Measurements from ENCODE around the gene ZBTB44. TPM values are rescaled to one million over a fixed set of nuclear protein-coding genes. Genes with fewer than 3 reads are reported as not detected.

Gene ZBTB44
- polyA plus RNA-seq, 1 experiment, result 18.7 TPM

DNA sequence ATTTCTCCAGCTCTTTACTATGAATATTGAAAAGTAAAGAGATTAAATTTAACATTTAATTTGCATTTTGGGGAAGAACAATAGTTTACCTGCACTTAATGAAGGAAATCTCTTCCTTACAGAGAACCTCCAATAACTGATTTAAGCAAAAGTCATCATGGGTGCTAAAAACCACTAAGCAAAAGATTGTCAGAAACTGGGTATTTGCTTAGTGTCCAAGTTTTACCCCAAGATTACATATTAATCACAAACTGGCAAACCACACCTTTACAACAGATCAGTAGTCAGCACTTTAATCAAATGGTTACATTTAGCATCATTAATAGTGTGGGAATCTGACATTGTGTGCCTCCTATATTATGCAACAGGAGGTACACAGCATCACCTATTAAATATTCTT is 2.7 kb downstream of the ZBTB44 start:
- POLR2A ChIA-PET, result no interaction called here
- CTCF ChIA-PET, result no interaction called here
- no peak for DNase-seq (ENCODE audit: low read depth, low spot score)
- Histone ChIP-seq H3K4me3 (ENCODE audit: low read depth, low read length) (no peak overlapping the region), H3K27ac (ENCODE audit: low read depth, low read length) (no peak overlapping the region), H3K27me3 (ENCODE audit: control insufficient read depth, insufficient read depth, low read length) (no peaks in the 10 kb centered on the region), H3K9me3 (ENCODE audit: control insufficient read depth, insufficient read depth, low read length) (peaks cover 8% of the 10 kb centered on the region; the same call in 1 of the 2 replicates)
- TF ChIP-seq, protein P1, sequence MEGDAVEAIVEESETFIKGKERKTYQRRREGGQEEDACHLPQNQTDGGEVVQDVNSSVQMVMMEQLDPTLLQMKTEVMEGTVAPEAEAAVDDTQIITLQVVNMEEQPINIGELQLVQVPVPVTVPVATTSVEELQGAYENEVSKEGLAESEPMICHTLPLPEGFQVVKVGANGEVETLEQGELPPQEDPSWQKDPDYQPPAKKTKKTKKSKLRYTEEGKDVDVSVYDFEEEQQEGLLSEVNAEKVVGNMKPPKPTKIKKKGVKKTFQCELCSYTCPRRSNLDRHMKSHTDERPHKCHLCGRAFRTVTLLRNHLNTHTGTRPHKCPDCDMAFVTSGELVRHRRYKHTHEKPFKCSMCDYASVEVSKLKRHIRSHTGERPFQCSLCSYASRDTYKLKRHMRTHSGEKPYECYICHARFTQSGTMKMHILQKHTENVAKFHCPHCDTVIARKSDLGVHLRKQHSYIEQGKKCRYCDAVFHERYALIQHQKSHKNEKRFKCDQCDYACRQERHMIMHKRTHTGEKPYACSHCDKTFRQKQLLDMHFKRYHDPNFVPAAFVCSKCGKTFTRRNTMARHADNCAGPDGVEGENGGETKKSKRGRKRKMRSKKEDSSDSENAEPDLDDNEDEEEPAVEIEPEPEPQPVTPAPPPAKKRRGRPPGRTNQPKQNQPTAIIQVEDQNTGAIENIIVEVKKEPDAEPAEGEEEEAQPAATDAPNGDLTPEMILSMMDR (IDR thresholded peaks at IDR 0.05; ENCODE audit: low read depth, low read length), result no peak

DNA sequence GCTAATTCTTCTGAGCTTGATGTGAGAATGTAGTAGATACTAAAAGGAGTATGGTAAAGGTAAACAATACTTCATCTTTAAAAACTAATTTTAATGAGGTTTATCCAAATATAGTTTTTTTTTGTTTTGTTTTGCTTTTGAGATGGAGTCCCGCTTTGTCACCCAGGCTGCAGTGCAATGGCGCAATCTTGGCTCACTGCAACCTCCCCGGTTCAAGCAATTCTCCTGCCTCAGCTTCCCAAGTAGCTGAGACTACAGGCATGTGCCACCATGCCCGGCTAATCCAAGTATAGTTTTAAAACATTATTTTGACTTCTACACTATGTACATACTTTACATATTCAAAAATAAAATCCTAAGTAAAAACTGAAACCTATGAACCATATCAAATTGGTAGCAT is 4.1 kb downstream of the ZBTB44 start:
- ChIA-PET POLR2A (interaction anchor here (0.7 kb wide), 1 partner anchor 94 kb away, joined by 3 read pairs; no protein-coding TSS in a partner anchor), CTCF (interaction anchor here (1.4 kb wide), 1 partner anchor 79 kb away, joined by 4 read pairs; no protein-coding TSS in a partner anchor)
- TF ChIP-seq, protein P1 (IDR thresholded peaks at IDR 0.05; ENCODE audit: low read depth, low read length), result no peak
- H3K4me3 ChIP-seq (ENCODE audit: low read depth, low read length), result no peak overlapping the region
- peaks cover 8% of the 10 kb centered on the region; the same call in 1 of the 2 replicates for H3K9me3 ChIP-seq (ENCODE audit: control insufficient read depth, insufficient read depth, low read length)
- no peak overlapping the region for H3K27ac ChIP-seq (ENCODE audit: low read depth, low read length)
- no peak for DNase-seq (ENCODE audit: low read depth, low spot score)
- H3K27me3 ChIP-seq (ENCODE audit: control insufficient read depth, insufficient read depth, low read length), result no peaks in the 10 kb centered on the region

DNA sequence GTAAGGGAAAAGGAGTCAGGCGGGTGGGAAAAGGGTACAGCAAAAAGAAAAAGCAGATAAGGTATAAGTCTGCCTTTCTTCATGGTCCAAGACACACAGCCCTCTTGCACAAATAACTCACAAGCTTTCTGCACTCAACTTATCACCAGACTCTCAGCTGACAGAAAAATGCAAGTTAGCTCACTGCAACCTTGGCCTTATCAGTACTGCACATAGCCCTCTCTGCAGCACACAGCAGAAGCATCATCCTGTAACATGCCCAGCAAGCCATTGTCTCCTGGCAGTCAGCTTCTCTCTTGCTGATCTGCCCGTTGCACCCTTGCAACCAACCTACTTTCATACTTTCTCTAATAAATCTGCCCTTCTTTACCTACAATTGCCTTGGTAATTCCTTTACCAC is 5.8 kb downstream of the ZBTB44 start:
- TF ChIP-seq, protein P1 (IDR thresholded peaks at IDR 0.05; ENCODE audit: low read depth, low read length), result no peak
- CTCF ChIA-PET, result interaction anchor here (0.6 kb wide), 1 partner anchor 26 kb away, joined by 3 read pairs; no protein-coding TSS in a partner anchor
- Histone ChIP-seq H3K9me3 (ENCODE audit: control insufficient read depth, insufficient read depth, low read length) (0 out of 2 replicates have a peak, but pooled peaks cover 4% of the 10 kb centered on the region), H3K27me3 (ENCODE audit: control insufficient read depth, insufficient read depth, low read length) (no peaks in the 10 kb centered on the region), H3K4me3 (ENCODE audit: low read depth, low read length) (no peak overlapping the region), H3K27ac (ENCODE audit: low read depth, low read length) (no peak overlapping the region)
- POLR2A ChIA-PET, result no interaction called here
- no peak for DNase-seq (ENCODE audit: low read depth, low spot score)

DNA sequence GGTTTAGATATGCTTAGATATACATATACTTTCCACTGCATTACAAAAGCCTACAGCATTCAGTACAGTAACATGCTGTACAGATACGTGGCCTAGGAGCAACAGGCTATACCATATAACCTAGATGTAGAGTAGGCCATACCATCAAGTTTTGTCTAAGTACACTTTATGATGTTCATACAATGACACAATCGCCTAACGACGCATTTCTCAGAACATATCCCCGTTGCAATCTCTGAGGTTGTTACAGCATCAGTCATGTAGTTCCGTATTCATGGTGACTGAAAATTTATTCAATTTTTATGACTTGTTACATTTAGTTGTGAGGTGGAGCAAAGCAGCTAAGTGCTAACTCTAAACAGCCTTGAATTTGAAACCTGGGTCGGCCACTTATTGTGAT is 6.7 kb downstream of the ZBTB44 start:
- POLR2A ChIA-PET, result no interaction called here
- Histone ChIP-seq H3K9me3 (ENCODE audit: control insufficient read depth, insufficient read depth, low read length) (0 out of 2 replicates have a peak, but pooled peaks cover 4% of the 10 kb centered on the region), H3K4me3 (ENCODE audit: low read depth, low read length) (no peak overlapping the region), H3K27me3 (ENCODE audit: control insufficient read depth, insufficient read depth, low read length) (no peaks in the 10 kb centered on the region), H3K27ac (ENCODE audit: low read depth, low read length) (no peak overlapping the region)
- TF ChIP-seq, protein P1 (IDR thresholded peaks at IDR 0.05; ENCODE audit: low read depth, low read length), result no peak
- no peak for DNase-seq (ENCODE audit: low read depth, low spot score)
- CTCF ChIA-PET, result no interaction called here

DNA sequence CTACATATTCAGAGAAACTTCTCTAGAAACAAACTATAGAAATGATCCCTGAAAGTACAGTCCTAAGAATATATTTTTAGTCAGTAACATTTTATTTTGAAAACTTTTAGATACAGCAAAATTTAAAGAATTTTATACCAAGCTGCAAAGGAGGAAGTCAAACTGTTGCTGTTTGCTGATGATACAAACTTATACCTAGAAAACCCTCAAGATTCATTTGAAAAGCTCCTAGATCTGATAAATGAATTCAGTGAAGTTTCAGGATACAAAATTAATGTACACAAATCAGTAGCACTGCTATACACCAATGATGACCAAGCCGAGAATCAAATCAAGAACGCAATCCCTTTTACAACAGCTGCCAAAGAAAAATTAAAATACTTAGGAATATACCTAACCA is 10.1 kb downstream of the ZBTB44 start:
- ChIA-PET CTCF (interaction anchor here (0.6 to 1.0 kb wide), 2 partner anchors 10 to 554 kb away, joined by 3 read pairs; no protein-coding TSS in a partner anchor), POLR2A (no interaction called here)
- Histone ChIP-seq H3K27me3 (ENCODE audit: control insufficient read depth, insufficient read depth, low read length) (no peaks in the 10 kb centered on the region), H3K4me3 (ENCODE audit: low read depth, low read length) (no peak overlapping the region), H3K27ac (ENCODE audit: low read depth, low read length) (no peak overlapping the region), H3K9me3 (ENCODE audit: control insufficient read depth, insufficient read depth, low read length) (0 out of 2 replicates have a peak, but pooled peaks cover 4% of the 10 kb centered on the region)
- no peak for DNase-seq (ENCODE audit: low read depth, low spot score)
- TF ChIP-seq, protein P1 (IDR thresholded peaks at IDR 0.05; ENCODE audit: low read depth, low read length), result no peak

Data from AG04450 (cell line).